Measurements from ENCODE around the gene IFI16.

DNA sequence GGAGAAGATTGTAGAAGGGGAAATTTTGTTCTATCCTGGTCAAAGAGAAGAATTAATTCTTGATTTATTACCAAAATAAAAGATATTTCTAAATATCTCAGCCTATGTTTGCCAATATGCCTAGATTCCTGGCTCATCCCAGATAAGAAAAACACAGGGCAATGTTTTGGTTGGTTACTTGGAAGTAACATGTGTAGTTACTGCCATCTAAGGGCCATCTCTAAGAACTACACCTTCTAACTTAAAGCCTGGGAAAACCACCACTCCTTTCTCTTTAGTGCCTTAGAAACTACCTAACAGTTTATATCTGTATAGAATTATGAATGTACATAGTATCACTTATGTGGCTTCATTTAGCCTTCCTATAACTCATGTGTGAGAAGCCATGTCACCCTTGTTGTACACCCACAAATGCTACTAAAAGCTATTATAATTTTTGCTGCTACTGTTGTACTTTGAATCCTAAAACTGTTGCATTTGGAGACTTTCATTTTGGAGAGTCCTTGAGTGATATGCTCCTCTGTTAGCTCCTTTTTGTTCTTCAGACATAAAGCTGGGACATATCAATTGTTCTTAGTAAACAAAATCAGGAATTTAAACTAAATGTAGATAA is 62.4 kb downstream of the IFI16 start:
- TF ChIP-seq, protein P1, sequence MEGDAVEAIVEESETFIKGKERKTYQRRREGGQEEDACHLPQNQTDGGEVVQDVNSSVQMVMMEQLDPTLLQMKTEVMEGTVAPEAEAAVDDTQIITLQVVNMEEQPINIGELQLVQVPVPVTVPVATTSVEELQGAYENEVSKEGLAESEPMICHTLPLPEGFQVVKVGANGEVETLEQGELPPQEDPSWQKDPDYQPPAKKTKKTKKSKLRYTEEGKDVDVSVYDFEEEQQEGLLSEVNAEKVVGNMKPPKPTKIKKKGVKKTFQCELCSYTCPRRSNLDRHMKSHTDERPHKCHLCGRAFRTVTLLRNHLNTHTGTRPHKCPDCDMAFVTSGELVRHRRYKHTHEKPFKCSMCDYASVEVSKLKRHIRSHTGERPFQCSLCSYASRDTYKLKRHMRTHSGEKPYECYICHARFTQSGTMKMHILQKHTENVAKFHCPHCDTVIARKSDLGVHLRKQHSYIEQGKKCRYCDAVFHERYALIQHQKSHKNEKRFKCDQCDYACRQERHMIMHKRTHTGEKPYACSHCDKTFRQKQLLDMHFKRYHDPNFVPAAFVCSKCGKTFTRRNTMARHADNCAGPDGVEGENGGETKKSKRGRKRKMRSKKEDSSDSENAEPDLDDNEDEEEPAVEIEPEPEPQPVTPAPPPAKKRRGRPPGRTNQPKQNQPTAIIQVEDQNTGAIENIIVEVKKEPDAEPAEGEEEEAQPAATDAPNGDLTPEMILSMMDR (IDR thresholded peaks at IDR 0.05) = peak; percentile 56 to 72 (median 67)
- TF ChIP-seq POLR2A (IDR thresholded peaks at IDR 0.05) = no peak
- TF ChIP-seq POLR2AphosphoS5 (IDR thresholded peaks at IDR 0.05; ENCODE audit: insufficient read depth in 1 of 2, low read depth in 1 of 2) = no peak

Data from vagina (tissue), 2 donors.